IPS-18c (cell line): ENCODE data around the gene VPS13C.

Experiments
- H3K4me3 ChIP-seq: 2 replicates; pipeline ENCODE4 v1.7.0; 2013; ENCODE audit warnings: low read depth, mild to moderate bottlenecking, low read length, moderate library complexity; ENCODE audit not compliant: insufficient read depth
- H3K9me3 ChIP-seq: one replicate; pipeline ENCODE4 v1.6.1; 2013; ENCODE audit warnings: mild to moderate bottlenecking, low read length, moderate library complexity; ENCODE audit not compliant: control insufficient read depth, insufficient read depth

The VPS13C gene

GRCh38 chr15:61921093-61921492 is 139.2 kb downstream of the VPS13C start:
- Histone ChIP-seq H3K4me3 (no peak overlapping the region), H3K9me3 (no peaks in the 10 kb centered on the region)

- Histone ChIP-seq H3K9me3 (no peaks in the 10 kb centered on the region), H3K4me3 (no peak overlapping the region)
These were observed 142.8 kb downstream of the VPS13C start for GRCh38 chr15:61917457-61917856.

GRCh38 chr15:61916104-61916503 is 144.1 kb downstream of the VPS13C start:
- no peaks in the 10 kb centered on the region for H3K9me3 ChIP-seq
- no peak overlapping the region for H3K4me3 ChIP-seq

GRCh38 chr15:61915640-61916039 is 144.6 kb downstream of the VPS13C start:
- Histone ChIP-seq H3K4me3 (no peak overlapping the region), H3K9me3 (no peaks in the 10 kb centered on the region)

GRCh38 chr15:61910839-61911369 is 149.3 kb downstream of the VPS13C start:
- H3K4me3 ChIP-seq: no peak overlapping the region
- no peaks in the 10 kb centered on the region for H3K9me3 ChIP-seq

DNA sequence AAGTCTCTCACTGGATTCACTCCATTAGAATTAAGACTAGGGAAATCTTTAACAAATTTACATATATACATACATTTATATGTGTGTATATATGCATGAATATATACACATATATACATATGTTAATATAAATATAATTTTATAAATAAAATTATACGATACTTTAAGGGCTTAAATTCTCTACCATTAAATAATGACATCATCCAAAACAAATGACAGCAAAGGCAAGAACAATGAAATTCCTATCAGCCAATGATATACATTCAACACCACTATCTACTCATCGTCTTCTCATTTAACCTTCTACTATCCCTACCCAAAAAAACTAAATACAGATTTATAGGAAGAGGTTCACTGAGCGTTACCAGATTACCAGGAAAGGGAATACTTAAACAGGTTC is 152.0 kb downstream of the VPS13C start:
- H3K9me3 ChIP-seq: no peaks in the 10 kb centered on the region
- no peak overlapping the region for H3K4me3 ChIP-seq

DNA sequence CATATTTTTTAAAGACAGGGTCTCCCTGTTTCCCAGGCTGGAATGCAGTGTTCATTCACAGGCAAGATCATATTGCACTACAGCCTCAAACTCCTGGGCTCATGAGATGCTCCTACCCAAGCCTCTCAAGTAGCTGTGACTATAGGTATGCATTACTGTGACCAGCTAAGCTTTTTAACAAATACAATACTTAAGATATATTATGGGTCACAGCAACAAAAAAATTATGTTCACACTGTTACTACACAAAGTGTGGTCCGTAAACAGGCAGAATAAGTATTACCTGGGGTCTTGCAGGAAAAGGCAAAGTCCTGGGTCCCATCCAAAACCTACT is 152.5 kb downstream of the VPS13C start:
- Histone ChIP-seq H3K4me3 (no peak overlapping the region), H3K9me3 (no peaks in the 10 kb centered on the region)

DNA sequence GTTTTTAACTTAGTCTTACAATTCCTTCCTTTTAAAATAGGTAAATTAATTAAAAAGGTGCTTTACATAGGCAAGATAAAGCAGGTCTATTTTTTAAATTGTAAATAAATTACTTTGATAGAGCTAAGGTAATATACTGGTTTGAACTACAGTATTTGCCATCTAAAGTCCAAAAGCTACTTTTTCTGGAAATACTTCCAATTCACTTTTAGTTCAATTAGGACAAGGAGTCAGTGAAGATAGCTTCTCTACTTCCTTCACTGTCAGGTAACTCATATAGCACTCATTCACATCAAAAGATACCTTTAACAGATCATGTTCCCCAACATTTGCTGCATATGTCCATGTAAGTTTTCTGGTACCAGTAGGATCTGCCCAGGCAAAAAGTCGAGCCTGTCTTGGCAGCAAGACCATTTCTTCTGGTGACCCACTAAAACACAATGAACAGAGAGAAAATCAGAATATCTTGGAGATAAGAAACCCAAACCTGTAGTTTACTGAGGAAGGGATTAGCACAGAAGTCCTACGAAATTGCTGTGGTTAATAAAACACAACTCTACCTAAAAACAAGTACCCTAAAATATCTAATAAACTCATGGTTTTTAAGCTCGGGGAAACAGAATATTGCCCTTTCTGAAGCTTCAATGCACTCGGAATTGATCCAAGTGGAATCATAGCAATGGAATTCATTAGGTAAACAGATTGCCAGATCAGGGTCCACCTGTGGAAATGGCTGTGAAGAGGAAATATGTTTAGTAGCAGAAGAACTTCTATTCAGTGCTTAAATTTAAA is 153.1 kb downstream of the VPS13C start:
- H3K4me3 ChIP-seq: no peak overlapping the region
- no peaks in the 10 kb centered on the region for H3K9me3 ChIP-seq

DNA sequence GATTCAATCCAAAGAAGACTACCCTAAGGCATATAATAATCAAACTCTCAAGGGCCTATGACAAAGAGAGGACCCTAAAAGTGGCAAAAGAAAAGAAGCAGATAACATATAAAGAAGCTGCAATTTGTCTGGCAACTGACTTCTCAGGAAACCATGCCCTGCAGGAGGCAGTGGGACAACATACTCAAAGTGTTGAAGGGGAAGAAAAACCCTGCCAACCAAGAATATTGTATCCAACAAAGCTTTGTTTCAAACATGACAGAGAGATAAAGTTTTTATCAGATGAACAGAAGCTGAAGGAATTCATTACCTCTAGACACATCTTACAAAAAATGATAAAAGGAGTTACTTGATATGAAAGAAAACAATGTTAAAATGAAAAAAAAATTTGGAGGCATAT is 167.1 kb downstream of the VPS13C start:
- no peak overlapping the region for H3K4me3 ChIP-seq
- peaks cover 2% of the 10 kb centered on the region for H3K9me3 ChIP-seq

DNA sequence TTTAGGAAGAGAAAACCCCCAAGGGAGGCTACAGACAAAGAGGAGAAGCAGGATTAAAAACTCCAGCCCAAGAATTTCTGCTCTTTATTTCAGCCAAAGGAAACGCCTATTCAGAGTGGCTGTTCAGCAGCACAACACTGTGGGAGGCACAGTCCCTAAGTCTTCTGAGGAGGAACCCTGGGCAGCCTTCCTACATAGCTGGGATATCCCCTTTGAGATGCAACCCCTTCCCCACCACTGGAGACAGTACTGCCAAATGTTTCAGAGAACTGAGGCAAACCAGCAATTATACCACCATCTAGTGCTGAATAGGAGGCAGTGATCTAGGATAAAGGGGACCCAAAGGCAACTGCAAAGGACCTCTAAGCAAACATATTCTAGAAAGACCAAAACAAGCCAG is 168.1 kb downstream of the VPS13C start:
- peaks cover 2% of the 10 kb centered on the region for H3K9me3 ChIP-seq
- H3K4me3 ChIP-seq: no peak overlapping the region

- no peak overlapping the region for H3K4me3 ChIP-seq
These were observed 170.1 kb downstream of the VPS13C start for GRCh38 chr15:61890106-61890505.

GRCh38 chr15:61889706-61890105 is 170.5 kb downstream of the VPS13C start:
- H3K4me3 ChIP-seq: no peak overlapping the region
- H3K9me3 ChIP-seq: peaks cover 2% of the 10 kb centered on the region

More at GRCh38 chr15:61890106-61890505, 170.1 kb downstream of the VPS13C start:
- peaks cover 2% of the 10 kb centered on the region for H3K9me3 ChIP-seq

DNA sequence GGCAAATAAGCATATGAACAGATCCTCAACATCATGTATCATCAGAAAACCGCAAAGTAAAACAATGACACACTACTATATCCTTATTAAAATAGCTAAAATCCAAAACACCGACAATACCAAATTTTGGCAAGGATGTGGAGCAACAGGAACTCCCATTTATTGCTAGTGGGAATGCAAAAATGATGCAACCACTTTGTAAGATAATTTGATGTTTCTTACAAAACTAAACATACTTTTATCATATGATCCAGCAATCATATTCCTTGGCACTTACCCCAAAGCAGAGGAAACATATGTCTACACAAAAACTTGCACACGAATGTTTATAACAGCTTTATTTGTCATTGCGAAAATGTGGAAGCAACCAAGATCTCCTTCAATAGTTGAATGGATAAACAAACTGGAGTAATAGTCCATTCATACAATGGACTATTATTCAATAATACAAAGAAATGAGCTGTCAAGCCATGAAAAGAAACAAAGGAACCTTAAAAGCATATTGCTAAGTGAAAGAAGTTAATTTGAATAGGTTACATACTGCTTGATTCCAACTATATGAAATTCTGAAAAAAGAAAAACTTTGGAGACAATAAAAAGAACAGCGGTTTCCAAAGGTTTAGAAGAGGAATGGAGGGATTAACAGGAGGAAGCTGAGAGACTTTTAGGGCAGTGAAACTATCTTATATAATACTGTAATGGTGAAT is 172.0 kb downstream of the VPS13C start:
- Histone ChIP-seq H3K4me3 (no peak overlapping the region), H3K9me3 (no peaks in the 10 kb centered on the region)

- Histone ChIP-seq H3K9me3 (no peaks in the 10 kb centered on the region), H3K4me3 (no peak overlapping the region)
These were observed 180.2 kb downstream of the VPS13C start for GRCh38 chr15:61880084-61880483.

DNA sequence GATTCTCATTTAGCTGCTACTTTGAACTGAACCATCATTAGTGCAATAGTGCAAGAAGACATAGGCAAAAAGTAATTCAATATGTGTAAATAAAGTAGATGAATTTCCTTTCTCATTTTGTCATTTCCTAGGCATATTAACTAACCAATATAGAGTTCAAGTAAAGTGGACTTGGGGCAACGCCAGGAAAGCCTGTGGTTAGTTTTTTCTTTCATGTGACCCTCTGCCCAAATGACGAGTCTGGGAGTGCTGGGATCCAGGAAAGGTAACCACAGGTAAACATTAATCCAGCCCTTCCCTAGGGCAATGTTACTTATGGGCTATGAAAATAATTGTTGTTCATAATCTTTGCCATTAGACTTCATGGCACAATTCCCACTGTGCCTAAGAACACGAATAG is 181.0 kb downstream of the VPS13C start:
- no peak overlapping the region for H3K4me3 ChIP-seq
- no peaks in the 10 kb centered on the region for H3K9me3 ChIP-seq

DNA sequence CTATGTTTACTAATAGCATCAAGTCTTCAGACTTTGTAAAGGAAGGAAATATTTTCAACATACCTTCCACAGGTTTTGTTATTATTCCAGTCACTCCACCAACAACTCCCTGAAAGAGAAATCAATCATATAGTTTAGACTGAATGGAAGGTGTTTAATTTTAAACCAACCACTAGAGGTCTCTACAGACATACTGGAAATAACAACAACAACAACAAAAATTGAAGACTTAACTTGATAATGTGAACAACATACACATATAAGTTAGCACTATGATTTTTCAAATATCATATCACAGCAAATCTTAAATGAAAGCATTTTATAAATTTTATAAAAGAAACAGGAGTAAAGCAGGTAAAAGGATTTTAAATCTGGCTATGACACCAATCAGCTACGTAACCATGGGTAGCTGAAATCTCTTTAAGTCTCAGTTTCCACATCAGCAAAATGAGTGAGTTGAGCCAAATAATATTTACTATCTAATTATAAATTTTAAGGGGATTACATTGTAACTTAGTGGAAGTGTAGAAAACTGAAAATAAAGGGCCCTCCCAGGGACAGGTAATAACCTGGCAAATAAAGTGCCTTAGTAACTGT is 188.2 kb downstream of the VPS13C start:
- Histone ChIP-seq H3K9me3 (no peaks in the 10 kb centered on the region), H3K4me3 (no peak overlapping the region)

- Histone ChIP-seq H3K9me3 (no peaks in the 10 kb centered on the region), H3K4me3 (no peak overlapping the region)
These were observed 190.6 kb downstream of the VPS13C start for GRCh38 chr15:61869656-61870055.

GRCh38 chr15:61861962-61862361 is 198.3 kb downstream of the VPS13C start:
- Histone ChIP-seq H3K4me3 (no peak overlapping the region), H3K9me3 (no peaks in the 10 kb centered on the region)
